ENCODE results near the gene SEZ6. TPM values are rescaled to one million over a fixed set of nuclear protein-coding genes. Genes with fewer than 3 reads are reported as not detected.

SEZ6 gene
- polyA plus RNA-seq, 3 donors = 0.17 to 0.33 (median 0.18) TPM

DNA sequence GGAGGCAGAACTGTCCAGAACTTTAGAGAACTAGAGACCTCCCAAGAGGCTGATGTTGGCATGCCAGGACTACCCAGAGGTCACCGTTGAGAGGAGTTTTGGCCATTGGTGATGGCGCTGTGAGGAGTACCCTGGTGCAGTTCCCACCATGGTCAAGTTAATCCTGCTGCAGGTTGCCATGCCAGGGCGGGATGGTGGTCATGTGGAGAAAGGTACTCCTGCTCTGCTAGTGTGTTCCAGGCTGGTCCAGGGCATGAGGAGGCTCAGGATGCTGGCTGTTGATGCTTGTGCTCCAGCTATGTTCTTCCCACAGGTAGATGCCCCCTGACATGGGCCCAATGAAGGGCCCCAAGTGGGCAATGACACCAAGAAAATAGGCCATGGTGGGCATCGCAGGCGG lies 50.4 kb downstream of the SEZ6 start:
- Histone ChIP-seq H3K9ac (ENCODE audit: insufficient read depth, low read length, poor library complexity, severe bottlenecking) (no peak overlapping the region), H3K79me2 (ENCODE audit: insufficient read depth, low read length) (peaks cover 9% of the 10 kb centered on the region), H3K4me1 (ENCODE audit: control insufficient read depth in 1 of 2, insufficient read depth in 2 of 2, low read length in 2 of 2) (peaks cover 16 to 18% of the 10 kb centered on the region in 2 donors), H2AFZ (ENCODE audit: insufficient read depth, low read depth, low read length, poor library complexity, severe bottlenecking) (no peak overlapping the region), H4K20me1 (ENCODE audit: insufficient read depth, low read length) (no peaks in the 10 kb centered on the region), H3K4me3 (replicated peaks in 1 of 3; ENCODE audit: low read depth in 2 of 3, low read length in 3 of 3) (no peak overlapping the region), H3K9me3 (replicated peaks in 1 of 2; ENCODE audit: control insufficient read depth in 1 of 2, insufficient read depth in 1 of 2, low read length in 2 of 2) (no peaks in the 10 kb centered on the region), H3K27ac (ENCODE audit: low read depth in 1 of 2, low read length in 2 of 2) (no peak overlapping the region), H3K4me2 (replicated peaks; ENCODE audit: extremely low read depth, low read length, poor library complexity, severe bottlenecking) (no peak overlapping the region), H3K27me3 (ENCODE audit: control insufficient read depth in 2 of 2, insufficient read depth in 2 of 2, low read length in 2 of 2) (no peaks in the 10 kb centered on the region), H3K36me3 (replicated peaks in 1 of 2; ENCODE audit: control insufficient read depth in 1 of 2, insufficient read depth in 2 of 2, low read length in 2 of 2) (no peaks in the 10 kb centered on the region)
- H3K4me3 Mint-ChIP-seq = no peak overlapping the region
- 96% methylated on average over 3 of the region's 5 CpGs for WGBS (ENCODE audit: insufficient coverage)
- intact Hi-C loops (cut with micrococcal nuclease) = loop anchor here in 1 of 2 donors (10.0 kb wide), 1 partner anchor 211 kb away; the partner anchor contains the start of gene TRAF4
- H3K36me3 Mint-ChIP-seq = peaks cover 0 to 1% of the 10 kb centered on the region in 2 donors
- no peaks in the 10 kb centered on the region for H3K9me3 Mint-ChIP-seq
- DNase-seq = no peak
- H3K27ac Mint-ChIP-seq = no peak overlapping the region
- TF ChIP-seq, protein P1, sequence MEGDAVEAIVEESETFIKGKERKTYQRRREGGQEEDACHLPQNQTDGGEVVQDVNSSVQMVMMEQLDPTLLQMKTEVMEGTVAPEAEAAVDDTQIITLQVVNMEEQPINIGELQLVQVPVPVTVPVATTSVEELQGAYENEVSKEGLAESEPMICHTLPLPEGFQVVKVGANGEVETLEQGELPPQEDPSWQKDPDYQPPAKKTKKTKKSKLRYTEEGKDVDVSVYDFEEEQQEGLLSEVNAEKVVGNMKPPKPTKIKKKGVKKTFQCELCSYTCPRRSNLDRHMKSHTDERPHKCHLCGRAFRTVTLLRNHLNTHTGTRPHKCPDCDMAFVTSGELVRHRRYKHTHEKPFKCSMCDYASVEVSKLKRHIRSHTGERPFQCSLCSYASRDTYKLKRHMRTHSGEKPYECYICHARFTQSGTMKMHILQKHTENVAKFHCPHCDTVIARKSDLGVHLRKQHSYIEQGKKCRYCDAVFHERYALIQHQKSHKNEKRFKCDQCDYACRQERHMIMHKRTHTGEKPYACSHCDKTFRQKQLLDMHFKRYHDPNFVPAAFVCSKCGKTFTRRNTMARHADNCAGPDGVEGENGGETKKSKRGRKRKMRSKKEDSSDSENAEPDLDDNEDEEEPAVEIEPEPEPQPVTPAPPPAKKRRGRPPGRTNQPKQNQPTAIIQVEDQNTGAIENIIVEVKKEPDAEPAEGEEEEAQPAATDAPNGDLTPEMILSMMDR (IDR thresholded peaks at IDR 0.05) = no peak
- peaks cover 0 to 6% (median 6%) of the 10 kb centered on the region in 3 donors for H3K27me3 Mint-ChIP-seq (ENCODE audit: low read depth in 3 of 3)
- no peaks in the 10 kb centered on the region for H3K4me1 Mint-ChIP-seq

DNA sequence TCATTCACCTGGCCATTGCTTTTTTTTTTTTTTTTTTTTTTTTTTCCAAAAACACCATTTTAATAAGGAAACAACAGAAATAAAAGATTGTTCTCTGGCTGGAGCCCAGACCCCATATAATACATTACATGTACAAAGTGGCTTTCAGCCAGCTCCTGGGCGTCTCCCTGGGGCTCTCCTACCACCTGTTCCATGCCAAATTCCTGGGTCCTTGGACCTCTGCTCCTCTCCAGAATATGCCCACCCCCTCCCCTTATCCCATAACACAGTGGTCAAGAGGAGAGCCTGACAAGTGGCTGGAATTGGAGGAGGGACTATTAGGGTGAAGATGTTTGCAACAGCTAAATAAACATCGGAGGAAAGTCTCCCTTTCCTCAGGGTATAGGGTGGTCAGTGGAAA lies 50.9 kb downstream of the SEZ6 start:
- Histone ChIP-seq H3K27ac (ENCODE audit: low read depth in 1 of 2, low read length in 2 of 2) (no peak overlapping the region), H2AFZ (ENCODE audit: insufficient read depth, low read depth, low read length, poor library complexity, severe bottlenecking) (no peak overlapping the region), H3K9ac (ENCODE audit: insufficient read depth, low read length, poor library complexity, severe bottlenecking) (no peak overlapping the region), H3K4me1 (ENCODE audit: control insufficient read depth in 1 of 2, insufficient read depth in 2 of 2, low read length in 2 of 2) (peaks cover 16 to 18% of the 10 kb centered on the region in 2 donors), H3K9me3 (replicated peaks in 1 of 2; ENCODE audit: control insufficient read depth in 1 of 2, insufficient read depth in 1 of 2, low read length in 2 of 2) (no peaks in the 10 kb centered on the region), H3K79me2 (ENCODE audit: insufficient read depth, low read length) (peaks cover 14% of the 10 kb centered on the region), H3K27me3 (ENCODE audit: control insufficient read depth in 2 of 2, insufficient read depth in 2 of 2, low read length in 2 of 2) (no peaks in the 10 kb centered on the region), H3K4me3 (replicated peaks in 1 of 3; ENCODE audit: low read depth in 2 of 3, low read length in 3 of 3) (no peak overlapping the region), H3K4me2 (replicated peaks; ENCODE audit: extremely low read depth, low read length, poor library complexity, severe bottlenecking) (no peak overlapping the region), H4K20me1 (ENCODE audit: insufficient read depth, low read length) (peaks cover 3% of the 10 kb centered on the region), H3K36me3 (replicated peaks in 1 of 2; ENCODE audit: control insufficient read depth in 1 of 2, insufficient read depth in 2 of 2, low read length in 2 of 2) (no peaks in the 10 kb centered on the region)
- H3K27me3 Mint-ChIP-seq (ENCODE audit: low read depth in 3 of 3) = peaks cover 0 to 6% (median 6%) of the 10 kb centered on the region in 3 donors
- H3K36me3 Mint-ChIP-seq = peaks cover 0 to 1% of the 10 kb centered on the region in 2 donors
- 84% methylated on average over 2 of the region's 2 CpGs for WGBS (ENCODE audit: insufficient coverage)
- DNase-seq = no peak
- intact Hi-C loops (cut with micrococcal nuclease) = loop anchor here (5.0 to 10.0 kb wide), 3 partner anchors 53 to 618 kb away; partner anchors contain the start of genes DHRS13 (in 1 of the 2), IFT20 (in 1 of the 2), TNFAIP1 (in 1 of the 2) and TRAF4 (in 1 of the 2)
- no peaks in the 10 kb centered on the region for H3K4me1 Mint-ChIP-seq
- TF ChIP-seq, protein P1 (IDR thresholded peaks at IDR 0.05) = no peak
- H3K27ac Mint-ChIP-seq = no peak overlapping the region
- H3K4me3 Mint-ChIP-seq = no peak overlapping the region
- no peaks in the 10 kb centered on the region for H3K9me3 Mint-ChIP-seq

Measured in CD14-positive monocyte (primary cell).